G401.6 (cell line): ENCODE results near the gene USP54.

Experiments used
- FAIRE-seq: peaks from 2 replicates; lab custom pipeline; 2012; peaks lifted over from hg19 to GRCh38; lab: Jason Lieb, UNC

Gene USP54

GRCh38 chr10:73467206-73467605 is 123.9 kb downstream of the USP54 start:
- no peak for FAIRE-seq

DNA sequence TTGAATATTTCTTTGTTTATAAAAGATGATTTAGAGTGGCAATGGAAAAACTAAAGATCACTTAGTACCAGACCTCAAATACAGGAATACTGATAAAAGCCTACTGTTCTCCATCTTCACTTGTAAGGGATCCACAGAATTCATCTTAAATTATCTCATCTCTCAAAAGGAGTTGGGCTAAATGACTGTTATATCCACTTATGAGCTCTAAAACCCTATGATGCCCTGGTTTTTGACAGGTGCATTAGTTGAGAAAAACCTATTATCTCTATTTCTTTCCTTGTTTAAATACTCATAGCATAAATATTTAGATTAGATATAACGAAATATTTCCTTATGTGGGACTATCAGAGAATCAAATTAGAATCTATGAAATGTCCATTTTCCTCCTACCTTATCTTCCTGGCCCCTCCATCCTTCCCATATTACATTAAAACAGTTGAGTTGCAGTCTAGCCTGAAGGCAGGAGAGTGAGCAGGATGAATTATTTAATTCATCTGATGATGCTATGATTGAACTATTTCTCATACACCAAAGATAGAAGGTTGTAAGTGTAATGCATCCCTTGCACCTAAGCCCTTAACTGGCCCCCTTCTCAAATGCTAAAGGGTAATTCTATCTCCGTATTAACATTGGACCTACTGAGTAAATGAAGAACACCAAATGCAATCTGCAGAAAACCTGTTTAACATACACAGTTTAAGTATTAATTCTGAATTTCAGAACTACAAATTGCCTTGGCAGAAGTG is 125.0 kb downstream of the USP54 start:
- FAIRE-seq, result no peak

DNA sequence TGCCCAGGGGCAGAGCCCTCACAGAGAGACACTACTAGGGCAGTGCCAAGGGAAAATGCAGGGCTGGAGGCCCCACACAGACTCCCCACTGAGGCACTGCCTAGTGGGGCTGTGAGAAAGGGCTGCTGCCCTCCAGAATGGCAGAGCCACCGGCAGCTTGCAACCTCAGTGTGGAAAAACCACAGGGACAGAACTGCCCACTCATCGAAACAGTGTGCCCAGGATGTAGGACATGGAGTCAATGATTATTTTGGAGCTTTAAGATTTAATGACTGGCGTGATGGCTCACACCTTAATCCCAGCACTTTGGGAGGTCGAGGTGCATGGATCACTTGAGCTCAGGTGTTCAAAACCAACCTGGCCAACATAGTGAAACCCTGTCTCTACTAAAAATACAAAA is 130.2 kb downstream of the USP54 start:
- no peak for FAIRE-seq

- FAIRE-seq, result no peak
These were observed 131.3 kb downstream of the USP54 start for GRCh38 chr10:73459683-73460314.

- FAIRE-seq, result no peak
These were observed 134.8 kb downstream of the USP54 start for GRCh38 chr10:73456187-73456890.

DNA sequence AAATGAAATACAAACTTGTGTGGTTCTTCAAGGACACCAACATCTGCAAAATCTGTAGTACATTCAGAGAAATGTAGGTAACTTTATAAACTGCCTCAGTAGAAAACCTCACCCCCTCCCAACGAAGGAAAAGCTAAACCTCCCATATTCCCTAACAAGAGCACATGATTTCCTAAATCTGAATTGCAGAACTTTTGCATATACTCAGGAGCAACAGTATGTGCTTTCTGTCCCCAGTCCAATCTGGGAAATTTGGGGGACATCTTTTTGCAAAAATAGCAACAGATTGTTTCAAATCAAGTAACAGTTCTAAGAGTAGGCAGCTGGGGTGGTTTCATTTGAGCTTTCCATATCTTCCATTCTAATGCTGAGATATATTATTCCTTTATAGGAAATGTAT is 142.0 kb downstream of the USP54 start:
- no peak for FAIRE-seq

DNA sequence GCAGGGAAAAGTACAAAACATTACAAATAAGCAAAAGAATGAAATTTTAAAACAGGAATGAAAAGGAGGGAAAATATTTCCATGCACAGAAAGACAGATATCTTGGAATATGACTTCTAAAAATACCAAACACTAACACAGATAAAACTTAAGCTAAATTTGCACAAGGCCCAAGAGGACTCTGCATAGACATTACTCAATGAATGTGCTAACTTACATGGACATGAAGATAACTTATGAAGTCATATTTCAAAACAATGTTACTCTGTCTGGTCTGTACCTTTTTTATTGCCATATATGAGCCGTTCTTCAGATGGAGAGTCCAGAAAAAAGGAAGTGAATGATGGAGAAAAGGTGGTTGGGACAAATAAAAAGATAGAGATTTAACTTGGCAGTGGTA is 142.8 kb downstream of the USP54 start:
- FAIRE-seq, result no peak
